GM19043 (cell line): ENCODE results near the gene PPP4R1.

Experiments
- ATAC-seq: cut with Tn5 transposase; IDR thresholded peaks from one replicate; pipeline ENCODE4 v1.9.1; 2021; ENCODE audit warnings: low read depth; ENCODE audit not compliant: unreplicated experiment

PPP4R1 gene

GRCh38 chr18:9597609-9598008 lies 16.8 kb downstream of the PPP4R1 start:
- ATAC-seq, result no peak

- ATAC-seq, result no peak
Measured at GRCh38 chr18:9596843-9597526, 17.4 kb downstream of the PPP4R1 start.

GRCh38 chr18:9596226-9596625 lies 18.1 kb downstream of the PPP4R1 start:
- ATAC-seq, result no peak

DNA sequence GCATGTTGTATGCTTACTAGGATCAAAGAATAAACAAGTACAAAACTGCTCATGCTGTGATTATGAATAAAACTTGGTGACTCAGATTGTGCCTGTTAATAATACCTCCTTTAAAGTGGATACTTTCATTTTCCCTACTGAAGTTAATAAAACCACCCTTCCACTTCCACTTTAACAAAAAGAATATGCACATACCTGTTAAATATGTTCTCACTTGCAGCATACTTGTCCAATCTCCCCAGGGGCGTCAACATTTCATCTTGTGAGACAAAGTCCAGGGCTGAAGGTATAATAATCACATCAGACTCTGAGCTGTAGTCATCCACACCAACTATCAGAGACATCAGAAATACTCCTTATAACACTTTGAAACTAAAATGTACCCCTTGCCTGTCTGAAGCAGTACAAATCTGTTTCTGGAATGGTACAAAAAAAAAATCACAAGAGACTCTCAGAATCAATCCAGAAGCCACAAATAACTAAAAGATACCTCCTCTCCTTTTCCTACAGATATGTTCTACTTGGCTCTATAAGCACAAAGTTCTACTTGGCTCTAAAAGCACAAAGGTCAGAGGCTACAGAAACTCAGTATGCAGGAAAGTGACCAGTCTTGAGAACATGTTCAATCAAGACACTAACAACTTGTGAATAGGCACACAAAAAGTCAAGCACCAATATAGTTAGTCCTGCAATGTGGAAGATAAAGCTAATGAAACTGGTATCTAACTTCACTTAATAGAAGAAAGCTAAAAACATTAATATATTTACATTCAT lies 19.3 kb downstream of the PPP4R1 start:
- peak; percentile 77 for ATAC-seq

- ATAC-seq, result no peak
Measured at GRCh38 chr18:9587924-9588323, 26.4 kb downstream of the PPP4R1 start.

DNA sequence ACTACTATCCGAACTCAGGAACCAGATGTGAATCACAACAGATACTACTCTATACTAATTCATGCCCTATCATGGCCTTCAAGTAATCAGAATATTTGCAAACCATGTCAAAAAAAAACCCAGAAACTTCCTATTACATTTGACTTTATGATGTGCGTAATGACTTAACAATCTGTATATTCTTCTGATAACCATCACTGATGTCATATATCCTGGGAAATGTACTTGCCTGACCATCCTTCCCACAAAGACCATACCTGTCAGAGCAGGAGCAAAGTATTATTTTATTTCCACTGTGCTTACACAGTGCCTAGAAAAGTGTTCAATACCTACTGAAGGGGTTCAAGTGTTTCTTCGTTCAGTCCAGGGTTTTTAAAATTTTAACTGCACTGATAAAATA lies 27.5 kb downstream of the PPP4R1 start:
- no peak for ATAC-seq

GRCh38 chr18:9581667-9582066 lies 32.7 kb downstream of the PPP4R1 start:
- ATAC-seq, result no peak

DNA sequence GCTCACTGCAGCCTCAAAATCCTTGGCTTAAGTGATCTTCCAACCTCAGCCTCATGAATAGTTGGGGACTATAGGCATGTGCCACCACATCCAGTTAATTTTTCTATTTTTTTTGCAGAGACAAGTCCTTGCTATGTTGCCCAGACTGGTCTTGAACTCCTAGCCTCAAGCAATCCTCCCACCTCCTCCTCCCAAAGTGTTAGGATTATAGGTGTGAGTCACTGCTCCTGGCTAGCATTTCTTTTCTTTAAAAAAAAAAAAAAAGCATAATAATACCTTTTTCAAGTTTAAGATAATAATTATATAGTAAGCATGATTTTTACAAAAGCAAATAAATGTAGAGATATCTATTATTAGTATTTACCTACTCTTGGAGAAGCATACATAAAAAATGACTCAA lies 36.1 kb downstream of the PPP4R1 start:
- no peak for ATAC-seq

DNA sequence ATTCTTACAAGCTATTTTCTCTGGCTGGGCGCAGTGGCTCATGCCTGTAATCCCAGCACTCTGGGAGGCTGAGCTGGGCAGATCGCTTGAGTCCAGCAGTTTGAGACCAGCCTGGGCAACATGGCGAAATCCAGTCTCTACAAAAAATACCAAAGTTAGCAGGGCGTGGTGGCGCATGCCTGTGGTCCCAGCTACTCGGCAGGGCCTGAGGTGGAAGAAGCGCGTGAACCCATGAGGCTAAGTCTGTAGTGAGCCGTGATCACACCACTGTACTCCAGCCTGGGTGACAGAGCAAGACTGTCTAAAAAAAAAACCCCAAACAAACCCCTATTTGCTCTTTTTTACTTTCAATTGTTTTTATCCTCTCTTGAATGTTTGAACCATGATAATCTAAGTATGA lies 37.0 kb downstream of the PPP4R1 start:
- no peak for ATAC-seq

DNA sequence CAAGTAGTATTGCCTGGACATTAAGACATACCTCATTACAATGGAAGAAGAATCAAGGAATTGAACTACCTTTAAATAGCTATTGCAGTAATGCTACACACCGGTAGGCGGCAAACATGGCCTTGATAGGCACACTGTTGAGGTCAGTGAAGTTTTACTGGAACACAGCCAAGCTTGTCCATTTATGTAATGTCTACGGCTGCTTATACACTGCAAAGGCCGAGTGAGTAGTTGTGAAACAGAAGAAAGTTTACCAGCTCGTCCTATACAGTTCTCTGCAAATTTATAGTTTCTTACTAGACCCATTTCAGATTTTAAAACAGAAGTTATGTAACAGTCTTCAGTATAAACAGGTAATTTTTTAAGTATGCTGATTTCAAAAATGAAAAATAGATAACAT lies 38.8 kb downstream of the PPP4R1 start:
- no peak for ATAC-seq

GRCh38 chr18:9574473-9575115 lies 39.8 kb downstream of the PPP4R1 start:
- ATAC-seq, result no peak

- no peak for ATAC-seq
Measured at GRCh38 chr18:9571546-9571945, 42.8 kb downstream of the PPP4R1 start.

DNA sequence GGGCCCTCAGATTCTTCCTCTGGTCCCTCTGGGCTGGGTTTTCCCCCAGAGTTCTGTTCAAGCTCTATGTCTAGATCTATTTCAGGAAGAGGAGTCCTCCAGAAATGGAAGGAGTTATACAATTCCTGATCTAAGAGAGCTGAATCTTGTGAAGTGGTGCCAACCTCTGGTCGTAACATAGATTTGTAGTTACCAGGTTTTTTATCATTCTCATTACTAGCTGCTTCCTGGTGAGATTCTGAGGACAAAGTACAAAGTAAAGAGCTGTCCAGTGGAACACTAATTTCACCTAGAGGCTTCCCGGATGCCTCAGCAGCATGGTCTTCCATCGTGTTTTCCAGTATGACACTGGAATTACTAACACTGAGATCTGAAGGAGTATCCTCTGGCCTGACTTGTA lies 44.1 kb downstream of the PPP4R1 start:
- ATAC-seq, result no peak

DNA sequence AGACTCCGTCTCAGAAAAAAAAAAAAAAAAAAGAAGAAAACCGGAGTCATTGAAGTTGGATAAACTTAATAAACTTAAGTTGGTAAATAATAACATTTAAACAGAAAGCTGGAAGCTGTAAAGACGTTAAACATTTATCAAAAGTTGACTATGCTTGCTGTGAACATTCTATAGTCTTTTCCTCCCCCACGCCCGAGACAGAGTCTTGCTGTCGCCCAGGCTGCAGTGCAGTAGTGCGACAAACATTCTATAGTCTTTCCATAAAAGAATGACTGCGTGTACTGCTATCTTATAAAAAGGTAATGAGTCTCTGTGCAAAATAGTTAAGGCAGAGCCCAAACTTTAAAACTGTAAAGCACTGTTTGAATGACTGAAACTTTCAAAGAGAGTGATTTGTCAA lies 45.2 kb downstream of the PPP4R1 start:
- ATAC-seq, result no peak

- no peak for ATAC-seq
Measured at GRCh38 chr18:9568186-9568585, 46.2 kb downstream of the PPP4R1 start.

- ATAC-seq, result no peak
Measured at GRCh38 chr18:9565407-9565806, 49.0 kb downstream of the PPP4R1 start.

DNA sequence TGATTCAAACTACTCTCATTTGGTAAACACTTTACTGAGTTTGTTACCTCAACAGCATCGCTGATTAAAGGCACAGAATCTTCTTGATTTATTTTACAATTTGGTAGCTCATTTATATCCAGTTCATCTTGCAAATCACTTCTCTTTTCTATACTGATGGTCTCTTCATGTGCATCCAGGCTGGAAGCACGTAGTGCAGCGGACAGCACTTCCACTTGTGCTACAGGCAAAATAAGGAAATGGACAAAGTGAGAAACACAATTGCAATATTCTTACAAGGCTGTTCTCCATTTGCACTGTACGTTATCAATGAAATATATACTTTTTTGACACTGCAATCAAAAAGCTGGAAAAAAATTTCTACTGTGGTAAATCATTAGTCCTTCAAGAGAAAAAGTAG lies 51.0 kb downstream of the PPP4R1 start:
- no peak for ATAC-seq

GRCh38 chr18:9562584-9562983 lies 51.8 kb downstream of the PPP4R1 start:
- no peak for ATAC-seq

- ATAC-seq, result no peak
Measured at GRCh38 chr18:9561759-9562158, 52.6 kb downstream of the PPP4R1 start.

GRCh38 chr18:9559253-9559652 lies 55.1 kb downstream of the PPP4R1 start:
- no peak for ATAC-seq

DNA sequence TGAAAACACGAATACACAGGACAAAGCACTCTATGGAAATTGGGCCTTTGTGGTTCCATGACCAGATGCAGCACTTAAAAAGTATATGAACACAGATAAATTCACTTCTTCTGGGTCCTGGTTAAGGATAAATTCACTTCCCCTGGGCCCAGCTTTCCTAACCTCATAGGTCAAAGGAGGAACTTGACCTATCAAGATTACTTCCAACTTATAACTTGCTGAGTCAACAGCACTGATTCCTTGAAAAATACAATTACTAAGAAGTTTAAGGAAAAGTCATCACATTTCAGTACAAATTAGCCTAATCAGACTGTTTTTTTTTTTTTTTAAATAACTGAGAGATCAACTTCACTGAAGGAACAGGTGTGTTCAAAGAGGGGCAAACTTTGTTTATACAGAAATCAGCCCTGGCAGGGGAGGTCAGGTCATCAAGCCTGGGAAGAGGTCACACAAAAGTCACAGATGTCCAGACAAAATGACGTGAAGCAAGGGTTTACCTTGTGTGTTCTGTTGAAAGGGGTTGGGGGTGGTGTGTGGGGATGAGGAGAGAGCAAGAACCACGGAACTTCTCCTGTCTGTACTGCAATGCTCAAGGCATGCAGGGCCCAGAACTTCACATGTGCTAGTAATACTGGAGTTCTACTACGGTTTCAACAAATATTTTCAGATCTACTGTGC lies 55.8 kb downstream of the PPP4R1 start:
- no peak for ATAC-seq
